Esophagus muscularis mucosa (tissue), 4 donors: ENCODE measurements around the gene ELMO3. TPM values are rescaled to one million over a fixed set of nuclear protein-coding genes. Genes with fewer than 3 reads are reported as not detected.
A peak's percentile ranks its signal among the peaks of the same experiment; 100 is the strongest.

ENCODE experiments used
- DNase-seq: peaks from one replicate; pipeline ENCODE4 v3.0.0-alpha.2; 2017; ENCODE audit errors: extremely low spot score
- H3K27ac ChIP-seq, 4 donors: fragments of 200-600 bp; sonication (generic); replicated peaks in 1 of 4; 1 replicate in 3 of 4; 2 replicates in 1 of 4; pipeline ENCODE4 v1.5.1; 2016 to 2019; ENCODE audit warnings: mild to moderate bottlenecking in 1 of 4
- H3K27me3 ChIP-seq, 4 donors: fragments of 200-600 bp; sonication (generic); one replicate each; pipeline versions ENCODE4 v1.5.1 to v1.6.0; 2016 to 2019
- H3K36me3 ChIP-seq, 4 donors: fragments of 200-600 bp; sonication (generic); one replicate each; pipeline ENCODE4 v1.5.1; 2016 to 2019
- H3K4me1 ChIP-seq, 4 donors: fragments of 200-600 bp; sonication (generic); one replicate each; pipeline ENCODE4 v1.5.1; 2016 to 2019
- H3K4me3 ChIP-seq, 4 donors: fragments of 200-600 bp; sonication (generic); 1 replicate in 2 of 4; 2 replicates in 2 of 4; pipeline ENCODE4 v1.5.1; 2016 to 2019; ENCODE audit warnings: mild to moderate bottlenecking in 4 of 4, moderate library complexity in 1 of 4
- H3K9me3 ChIP-seq, 4 donors: fragments of 200-600 bp; sonication (generic); 1 replicate in 3 of 4; 2 replicates in 1 of 4; pipeline ENCODE4 v1.5.1; 2016 to 2019
- CTCF ChIP-seq, 3 experiments: fragments of 200-600 bp in 2 of 3; fragments of 450-650 bp in 1 of 3; sonication (generic) in 2 of 3; IDR thresholded peaks; one replicate each; pipeline ENCODE4 v1.5.1; 2017 to 2019; ENCODE audit warnings: antibody characterized with exemption in 3 of 3, mild to moderate bottlenecking in 2 of 3, moderate library complexity in 1 of 3
- EP300 ChIP-seq: sonication (generic); formaldehyde crosslinking; IDR thresholded peaks from one replicate; pipeline ENCODE4 v1.6.1; 2017; ENCODE audit warnings: antibody characterized with exemption
- POLR2A ChIP-seq: fragments of 450-650 bp; IDR thresholded peaks from one replicate; pipeline ENCODE4 v1.6.1; 2017; ENCODE audit warnings: antibody characterized with exemption, moderate library complexity, mild to moderate bottlenecking, low read depth
- POLR2AphosphoS5 ChIP-seq, 2 donors: sonication (generic); formaldehyde crosslinking; IDR thresholded peaks; one replicate each; pipeline ENCODE4 v1.6.1; 2017; ENCODE audit warnings: antibody characterized with exemption in 2 of 2
- WGBS: methylation state at CpG from one replicate; pipeline ENCODE4 v1.1.5; 2018; 5-methylcytosine and 5-hydroxymethylcytosine counted together
- intact Hi-C: fragments of 100-400 bp; cut with DNase I; formaldehyde crosslinking; loops from one replicate; pipeline ENCODE4 v1.15.1; 2023
- total RNA-seq, 4 donors: library from RNA; depleted of rRNA; stranded (reverse); fragments of >200 nt; gene quantifications; one replicate each; pipeline versions ENCODE4 v1.1.0 to v1.2.1, GENCODE V29; 2016

The ELMO3 gene
- total RNA-seq, 4 donors from 2014 or later, result 0.33 to 0.83 (median 0.60) TPM

- no CpG with 5 or more reads among the region's 41 CpGs for WGBS
- Histone ChIP-seq H3K4me1 (peaks cover 66 to 98% (median 87%) of the 10 kb centered on the region in 4 donors), H3K9me3 (no peaks in the 10 kb centered on the region), H3K36me3 (peaks cover 0 to 11% (median 4%) of the 10 kb centered on the region in 4 donors), H3K4me3 (peak within 1 kb of the TSS; percentile 53 to 57 (median 54)), H3K27me3 (peaks cover 0 to 36% (median 2%) of the 10 kb centered on the region in 4 donors), H3K27ac (peak within 1 kb of the TSS; percentile 80 to 97 (median 90))
- TF ChIP-seq POLR2AphosphoS5 (IDR thresholded peaks at IDR 0.05), result peak; percentile 70 to 77
- TF ChIP-seq CTCF (IDR thresholded peaks at IDR 0.05), result no peak
- peak; percentile 28 for TF ChIP-seq POLR2A
- TF ChIP-seq EP300, result no peak
- intact Hi-C loops, result no loop called here
- DNase-seq, result no peak
These were observed 34.3 kb upstream of the ELMO3 start, which contains the start of gene HSF4 for GRCh38 chr16:67164599-67165061. Gene HSF4 (plus strand): TSS chr16:67164745. CDS start chr16:67164812, 67 bp downstream.

GRCh38 chr16:67165121-67166078 lies 33.5 kb upstream of the ELMO3 start:
- WGBS, result 51% methylated on average over 30 of the region's 85 CpGs
- peaks cover 0 to 36% (median 2%) of the 10 kb centered on the region in 4 donors for H3K27me3 ChIP-seq
- intact Hi-C loops, result no loop called here
- no peak for TF ChIP-seq CTCF (IDR thresholded peaks at IDR 0.05)
- no peak for TF ChIP-seq EP300
- no peak for TF ChIP-seq POLR2AphosphoS5 (IDR thresholded peaks at IDR 0.05)
- no peak for TF ChIP-seq POLR2A
- peaks cover 0 to 11% (median 4%) of the 10 kb centered on the region in 4 donors for H3K36me3 ChIP-seq
- peak overlapping the region; percentile 53 to 57 (median 54) for H3K4me3 ChIP-seq
- no peaks in the 10 kb centered on the region for H3K9me3 ChIP-seq
- peaks cover 66 to 99% (median 90%) of the 10 kb centered on the region in 4 donors for H3K4me1 ChIP-seq
- peak overlapping the region; percentile 80 to 97 (median 90) for H3K27ac ChIP-seq
- DNase-seq, result no peak

- WGBS, result 39% methylated on average over 9 of the region's 18 CpGs
- TF ChIP-seq EP300 (no peak), POLR2AphosphoS5 (IDR thresholded peaks at IDR 0.05) (no peak), POLR2A (no peak), CTCF (IDR thresholded peaks at IDR 0.05) (no peak)
- Histone ChIP-seq H3K27me3 (peaks cover 0 to 36% (median 2%) of the 10 kb centered on the region in 4 donors), H3K27ac (peak overlapping the region; percentile 80 to 97 (median 90)), H3K9me3 (no peaks in the 10 kb centered on the region), H3K4me3 (peak overlapping the region in 3 of 4 donors; percentile 53 to 57 (median 54)), H3K36me3 (peaks cover 0 to 11% (median 4%) of the 10 kb centered on the region in 4 donors), H3K4me1 (peaks cover 63 to 100% (median 91%) of the 10 kb centered on the region in 4 donors)
- intact Hi-C loops, result no loop called here
- no peak for DNase-seq
These were observed 32.8 kb upstream of the ELMO3 start for GRCh38 chr16:67166110-67166547.

GRCh38 chr16:67166598-67167168 lies 32.2 kb upstream of the ELMO3 start:
- H3K27ac ChIP-seq, result peak overlapping the region; percentile 80 to 97 (median 90)
- TF ChIP-seq CTCF (IDR thresholded peaks at IDR 0.05), result no peak
- no peak for TF ChIP-seq POLR2AphosphoS5 (IDR thresholded peaks at IDR 0.05)
- TF ChIP-seq EP300, result no peak
- TF ChIP-seq POLR2A, result no peak
- H3K9me3 ChIP-seq, result no peaks in the 10 kb centered on the region
- no peak overlapping the region for H3K4me3 ChIP-seq
- intact Hi-C loops, result no loop called here
- H3K27me3 ChIP-seq, result peaks cover 0 to 36% (median 2%) of the 10 kb centered on the region in 4 donors
- H3K36me3 ChIP-seq, result peaks cover 0 to 11% (median 4%) of the 10 kb centered on the region in 4 donors
- 75% methylated on average over 5 of the region's 5 CpGs for WGBS
- peaks cover 63 to 100% (median 91%) of the 10 kb centered on the region in 4 donors for H3K4me1 ChIP-seq
- DNase-seq, result no peak
